MCF 10A (cell line): ENCODE data around the gene SPATA13. TPM values are rescaled to one million over a fixed set of nuclear protein-coding genes. Genes with fewer than 3 reads are reported as not detected.
"Not testable (repeated sequence)": the region's sequence is repeated elsewhere in the genome, so short reads cannot be mapped to it uniquely, and the experiment has no call there.

Experiments used
- BruUV-seq: library from RNA; stranded (reverse); fragments of 400-500 nt; replicated peaks from 2 replicates; lab custom pipeline; 2021; lab: Mats Ljungman, UMichigan
- CTCF ChIA-PET: fragments of 300-600 bp; sonication (Branson Sonifier 250); formaldehyde crosslinking; extraction: SDS; loops from one replicate; lab custom pipeline; 2021; ENCODE audit warnings: antibody characterized with exemption, inconsistent platforms; lab: Yijun Ruan, JAX
- POLR2A ChIA-PET: fragments of 300-600, 350-650 bp; sonication (Branson Sonifier 250); formaldehyde crosslinking; extraction: SDS; loops from one replicate; lab custom pipeline; 2020; ENCODE audit warnings: antibody characterized with exemption, inconsistent platforms; lab: Yijun Ruan, JAX
- DNase-seq: peaks from one replicate; pipeline ENCODE4 v3.0.0-alpha.2; 2018; ENCODE audit not compliant: unreplicated experiment
- H3K27ac Mint-ChIP-seq: one replicate; pipeline ENCODE4 v1.8.0; 2022; ENCODE audit warnings: mild to moderate bottlenecking, low read depth, mixed read lengths; ENCODE audit not compliant: unreplicated experiment
- H3K27me3 Mint-ChIP-seq: one replicate; pipeline ENCODE4 v1.8.0; 2022; ENCODE audit warnings: mixed read lengths; ENCODE audit not compliant: insufficient read depth, unreplicated experiment
- H3K36me3 Mint-ChIP-seq: one replicate; pipeline ENCODE4 v1.8.0; 2022; ENCODE audit warnings: mild to moderate bottlenecking, moderate library complexity, mixed read lengths; ENCODE audit not compliant: insufficient read depth, unreplicated experiment
- H3K4me1 Mint-ChIP-seq: one replicate; pipeline ENCODE4 v1.8.0; 2022; ENCODE audit warnings: mixed read lengths; ENCODE audit not compliant: insufficient read depth, unreplicated experiment
- H3K4me3 Mint-ChIP-seq: one replicate; pipeline ENCODE4 v1.8.0; 2022; ENCODE audit warnings: mild to moderate bottlenecking, moderate library complexity, mixed read lengths; ENCODE audit not compliant: unreplicated experiment
- H3K9me3 Mint-ChIP-seq: one replicate; pipeline ENCODE4 v1.8.0; 2022; ENCODE audit warnings: mixed read lengths; ENCODE audit not compliant: unreplicated experiment
- intact Hi-C: fragments of 100-400 bp; cut with micrococcal nuclease; formaldehyde crosslinking; loops from 2 replicates; pipeline ENCODE4 v1.14.1; 2022
- total RNA-seq: library from RNA; stranded (reverse); gene quantifications from 2 replicates; pipeline ENCODE4 v1.2.3, GENCODE V29; 2022
- TF ChIP-seq, protein P1 (sequence below): fragments of 200-600 bp; IDR thresholded peaks from one replicate; pipeline ENCODE4 v1.8.0; 2022; ENCODE audit warnings: antibody characterized with exemption, mild to moderate bottlenecking; ENCODE audit not compliant: unreplicated experiment

Gene SPATA13
- total RNA-seq, 1 experiment from 2014 or later, result 2.2 TPM

DNA sequence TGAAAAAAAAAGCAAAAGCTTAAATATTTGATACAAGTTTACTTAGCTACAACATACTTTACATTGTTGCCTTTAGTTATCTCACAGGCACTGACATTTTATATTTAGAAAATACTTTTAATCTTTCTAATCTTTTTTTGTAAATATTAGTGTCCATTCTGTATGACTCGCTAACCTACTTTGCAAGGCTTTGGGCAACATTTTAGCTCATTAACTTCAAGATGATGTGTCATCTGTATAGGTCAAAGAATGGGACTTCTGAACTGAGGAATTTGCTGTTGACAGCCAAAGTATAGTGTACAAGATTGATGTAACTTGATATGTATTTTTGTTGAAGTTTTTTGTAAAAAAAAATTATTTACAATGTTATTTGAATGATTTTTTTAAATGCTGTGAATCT lies 146.1 kb downstream of the SPATA13 start:
- Mint-ChIP-seq H3K4me1 (no peaks in the 10 kb centered on the region), H3K27ac (no peak overlapping the region), H3K9me3 (no peaks in the 10 kb centered on the region), H3K4me3 (no peak overlapping the region), H3K27me3 (no peaks in the 10 kb centered on the region), H3K36me3 (peaks cover under 1% of the 10 kb centered on the region)
- TF ChIP-seq, protein P1, sequence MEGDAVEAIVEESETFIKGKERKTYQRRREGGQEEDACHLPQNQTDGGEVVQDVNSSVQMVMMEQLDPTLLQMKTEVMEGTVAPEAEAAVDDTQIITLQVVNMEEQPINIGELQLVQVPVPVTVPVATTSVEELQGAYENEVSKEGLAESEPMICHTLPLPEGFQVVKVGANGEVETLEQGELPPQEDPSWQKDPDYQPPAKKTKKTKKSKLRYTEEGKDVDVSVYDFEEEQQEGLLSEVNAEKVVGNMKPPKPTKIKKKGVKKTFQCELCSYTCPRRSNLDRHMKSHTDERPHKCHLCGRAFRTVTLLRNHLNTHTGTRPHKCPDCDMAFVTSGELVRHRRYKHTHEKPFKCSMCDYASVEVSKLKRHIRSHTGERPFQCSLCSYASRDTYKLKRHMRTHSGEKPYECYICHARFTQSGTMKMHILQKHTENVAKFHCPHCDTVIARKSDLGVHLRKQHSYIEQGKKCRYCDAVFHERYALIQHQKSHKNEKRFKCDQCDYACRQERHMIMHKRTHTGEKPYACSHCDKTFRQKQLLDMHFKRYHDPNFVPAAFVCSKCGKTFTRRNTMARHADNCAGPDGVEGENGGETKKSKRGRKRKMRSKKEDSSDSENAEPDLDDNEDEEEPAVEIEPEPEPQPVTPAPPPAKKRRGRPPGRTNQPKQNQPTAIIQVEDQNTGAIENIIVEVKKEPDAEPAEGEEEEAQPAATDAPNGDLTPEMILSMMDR, result no peak
- DNase-seq, result no peak
- POLR2A ChIA-PET, result no interaction called here
- no TSS peak for BruUV-seq
- intact Hi-C loops, result no loop called here
- CTCF ChIA-PET, result interaction anchor here (1.0 to 1.2 kb wide), 2 partner anchors 9 to 15 kb away, joined by 5 to 6 read pairs; no protein-coding TSS in a partner anchor

DNA sequence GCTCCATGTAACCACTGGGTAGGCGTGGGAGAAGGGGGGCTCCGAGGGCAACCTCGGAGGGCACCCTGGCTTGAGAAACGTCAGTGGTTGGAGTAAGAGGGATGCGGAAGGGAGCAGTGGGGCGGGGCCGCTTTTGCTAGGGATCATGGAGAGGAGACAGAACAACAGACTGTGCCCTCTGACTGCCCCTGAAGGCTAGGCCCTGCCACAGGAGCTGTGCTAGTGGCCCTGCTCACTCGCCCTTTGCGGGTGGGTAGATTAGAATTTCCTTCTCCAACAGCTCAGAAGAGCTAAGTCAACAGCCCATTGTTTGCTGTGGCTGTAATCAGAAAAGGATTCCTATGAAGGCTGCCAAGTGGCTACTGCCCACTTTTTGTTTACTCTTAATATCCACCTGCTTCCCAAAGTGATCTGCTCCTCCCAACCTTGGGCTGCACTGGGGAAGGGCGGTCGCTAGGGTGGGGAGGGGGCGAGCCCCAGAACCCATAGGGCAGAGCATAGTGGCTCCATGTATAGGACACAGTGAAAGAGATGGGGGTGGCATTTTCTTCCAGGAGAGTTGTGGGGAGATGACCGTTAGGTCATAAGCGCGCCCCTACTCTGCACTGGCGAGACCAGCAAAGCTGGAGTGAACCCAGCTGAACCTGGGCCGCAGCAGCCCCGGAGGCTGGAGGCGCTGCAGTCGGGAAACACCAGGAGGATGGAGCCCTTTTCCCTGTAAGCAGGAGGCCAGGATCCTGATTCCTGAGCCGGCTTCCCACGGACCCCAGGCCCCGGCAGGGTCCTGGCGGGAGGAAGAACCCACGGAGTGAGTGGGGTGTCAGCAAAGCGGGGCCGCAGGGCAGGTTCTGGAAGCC lies 146.9 kb downstream of the SPATA13 start:
- DNase-seq, result no peak
- H3K9me3 Mint-ChIP-seq, result no peaks in the 10 kb centered on the region

DNA sequence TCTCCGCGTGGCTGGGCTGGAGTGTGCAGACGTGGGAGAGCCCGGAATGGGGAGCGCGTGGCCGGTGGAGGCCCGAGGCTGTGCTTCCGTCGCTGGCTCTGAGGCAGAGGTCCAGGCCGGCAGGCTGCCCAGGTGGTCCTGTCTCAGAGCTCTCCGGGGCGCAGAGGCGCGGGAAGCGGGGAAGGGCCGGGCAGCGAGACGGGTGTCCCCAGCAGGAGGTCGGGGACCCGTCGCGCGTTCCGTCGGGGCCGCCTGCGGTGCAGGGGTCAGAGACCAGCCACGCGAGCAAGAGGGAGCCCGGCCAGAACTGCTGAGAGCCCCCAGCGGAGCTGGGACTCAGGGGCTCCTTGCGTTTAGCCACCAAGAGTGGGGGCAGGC lies 147.5 kb downstream of the SPATA13 start:
- intact Hi-C loops, result no loop called here
- H3K4me3 Mint-ChIP-seq, result no peak overlapping the region
- H3K27ac Mint-ChIP-seq, result no peak overlapping the region
- no peaks in the 10 kb centered on the region for H3K36me3 Mint-ChIP-seq
- TF ChIP-seq, protein P1, result no peak
- BruUV-seq, result no TSS peak
- H3K4me1 Mint-ChIP-seq, result no peaks in the 10 kb centered on the region
- ChIA-PET POLR2A (no interaction called here), CTCF (no interaction called here)
- DNase-seq, result no peak
- no peaks in the 10 kb centered on the region for H3K27me3 Mint-ChIP-seq
- no peaks in the 10 kb centered on the region for H3K9me3 Mint-ChIP-seq

More for the DNA sequence above, 146.9 kb downstream of the SPATA13 start:
- no peaks in the 10 kb centered on the region for H3K4me1 Mint-ChIP-seq
- CTCF ChIA-PET, result interaction anchor here (1.0 to 1.2 kb wide), 2 partner anchors 10 to 15 kb away, joined by 5 to 6 read pairs; no protein-coding TSS in a partner anchor
- intact Hi-C loops, result no loop called here
- no peaks in the 10 kb centered on the region for H3K27me3 Mint-ChIP-seq
- no TSS peak for BruUV-seq
- TF ChIP-seq, protein P1, result no peak
- H3K4me3 Mint-ChIP-seq, result no peak overlapping the region
- no peak overlapping the region for H3K27ac Mint-ChIP-seq
- POLR2A ChIA-PET, result no interaction called here
- H3K36me3 Mint-ChIP-seq, result no peaks in the 10 kb centered on the region

DNA sequence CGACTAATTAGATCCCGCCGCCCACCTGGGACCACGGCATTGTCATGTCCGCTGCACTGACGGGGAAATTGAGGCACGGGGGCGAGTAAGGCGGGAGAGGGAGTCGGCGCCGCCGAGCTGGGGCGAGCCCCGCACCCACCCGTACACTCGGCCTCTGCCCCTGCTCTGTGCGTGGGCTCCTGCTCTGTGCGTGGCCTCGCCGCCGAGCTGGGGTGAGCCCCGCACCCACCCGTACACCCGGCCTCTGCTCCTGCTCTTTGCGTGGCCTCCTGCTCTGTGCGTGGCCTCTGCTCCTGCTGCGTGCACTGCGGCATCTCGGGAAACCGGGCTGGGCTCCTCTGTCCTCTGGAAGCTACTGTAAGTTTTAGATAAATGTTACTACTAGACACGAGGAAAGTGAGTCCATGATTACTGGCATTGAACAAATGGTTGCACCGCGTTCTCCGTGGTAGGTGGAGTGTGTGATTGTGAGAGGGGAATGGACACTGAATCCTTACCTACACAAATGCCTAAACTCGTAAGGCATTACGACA lies 148.0 kb downstream of the SPATA13 start:
- no peak for DNase-seq
- no peaks in the 10 kb centered on the region for H3K27me3 Mint-ChIP-seq
- BruUV-seq, result no TSS peak
- no peaks in the 10 kb centered on the region for H3K4me1 Mint-ChIP-seq
- H3K36me3 Mint-ChIP-seq, result no peaks in the 10 kb centered on the region
- no peak overlapping the region for H3K27ac Mint-ChIP-seq
- TF ChIP-seq, protein P1, result no peak
- H3K9me3 Mint-ChIP-seq, result no peaks in the 10 kb centered on the region
- intact Hi-C loops, result no loop called here
- H3K4me3 Mint-ChIP-seq, result no peak overlapping the region
- POLR2A ChIA-PET, result no interaction called here
- CTCF ChIA-PET, result no interaction called here

- CTCF ChIA-PET, result interaction anchor here (0.5 kb wide), 1 partner anchor 10 kb away, joined by 4 read pairs; no protein-coding TSS in a partner anchor
- H3K4me3 Mint-ChIP-seq, H3K9me3 Mint-ChIP-seq, DNase-seq, intact Hi-C loops, BruUV-seq, H3K36me3 Mint-ChIP-seq, H3K27me3 Mint-ChIP-seq, H3K27ac Mint-ChIP-seq, H3K4me1 Mint-ChIP-seq: not testable (repeated sequence)
- POLR2A ChIA-PET, result interaction anchor here (0.6 kb wide), 1 partner anchor 133 kb away, joined by 3 read pairs; no protein-coding TSS in a partner anchor
These were observed 148.8 kb downstream of the SPATA13 start, which contains the start of gene C1QTNF9 for GRCh38 chr13:24309300-24309699. C1QTNF9 (plus strand) TSS chr13:24309580; CDS start chr13:24316004, 6,424 bp downstream.
